T-cell (primary cell): ENCODE data around the gene CAVIN2. TPM values are rescaled to one million over a fixed set of nuclear protein-coding genes. Genes with fewer than 3 reads are reported as not detected.
"Not testable (repeated sequence)": the region's sequence is repeated elsewhere in the genome, so short reads cannot be mapped to it uniquely, and the experiment has no call there.

Source experiments
- ATAC-seq, 4 experiments: fragments of 200-7000 bp in 3 of 4; fragments of 150-1000 bp in 1 of 4; cut with Tn5 transposase; replicated peaks in 1 of 4; 1 replicate in 3 of 4; 2 replicates in 1 of 4; pipeline ENCODE4 v1.10.0; 2021; ENCODE audit warnings: moderate library complexity in 3 of 4, mild to moderate bottlenecking in 2 of 4, moderate number of reproducible peaks in 1 of 4
- CTCF ChIA-PET, 2 donors: fragments of 300-600 bp; sonication (Branson Sonifier 250); formaldehyde crosslinking; loops; one replicate each; lab custom pipeline; 2022; ENCODE audit warnings: antibody characterized with exemption in 2 of 2; lab: Charles Lee
- POLR2A ChIA-PET, 2 donors: fragments of 300-600 bp; sonication (Branson Sonifier 250); formaldehyde crosslinking; loops; one replicate each; lab custom pipeline; 2022; ENCODE audit warnings: antibody characterized with exemption in 2 of 2; lab: Charles Lee
- DNase-seq, 35 experiments: peaks; one replicate each; pipeline versions ENCODE4 v3.0.0 to v3.0.0-alpha.2; 2013 to 2023
- H3K27ac ChIP-seq: one replicate; pipeline ENCODE4 v1.5.1; 2013; ENCODE audit warnings: low read length
- H3K27me3 ChIP-seq, 2 experiments: replicated peaks in 1 of 2; 1 replicate in 1 of 2; 2 replicates in 1 of 2; pipeline versions ENCODE4 v1.6.1 to v1.7.0; 2013; ENCODE audit warnings: low read length in 1 of 2, mixed read lengths in 1 of 2; ENCODE audit not compliant: control insufficient read depth in 2 of 2, insufficient read depth in 2 of 2; ENCODE audit errors: extremely low read depth in 1 of 2
- H3K36me3 ChIP-seq, 2 donors: 1 replicate in 1 of 2; 2 replicates in 1 of 2; pipeline versions ENCODE4 v1.6.1 to v1.7.0; 2013; ENCODE audit warnings: low read length in 1 of 2; ENCODE audit not compliant: control insufficient read depth in 2 of 2, insufficient read depth in 1 of 2; ENCODE audit errors: extremely low read depth in 1 of 2
- H3K4me1 ChIP-seq, 2 experiments: 1 replicate in 1 of 2; 2 replicates in 1 of 2; pipeline versions ENCODE4 v1.6.1 to v1.7.0; 2013; ENCODE audit warnings: low read length in 2 of 2, mixed read lengths in 1 of 2; ENCODE audit not compliant: insufficient read depth in 2 of 2, control insufficient read depth in 1 of 2; ENCODE audit errors: extremely low read depth in 1 of 2
- H3K4me3 ChIP-seq, 2 donors: 1 replicate in 1 of 2; 2 replicates in 1 of 2; pipeline versions ENCODE4 v1.5.1 to v1.7.0; 2013; ENCODE audit warnings: mild to moderate bottlenecking in 2 of 2, low read length in 1 of 2, moderate library complexity in 1 of 2; ENCODE audit not compliant: control insufficient read depth in 1 of 2; ENCODE audit errors: extremely low read depth in 1 of 2
- H3K9me3 ChIP-seq: 2 replicates; pipeline ENCODE4 v1.7.0; 2013
- H3K27ac Mint-ChIP-seq, 2 donors: one replicate each; pipeline ENCODE4 v1.8.0; 2020 to 2021; ENCODE audit warnings: mild to moderate bottlenecking in 2 of 2, mixed read lengths in 2 of 2
- H3K27me3 Mint-ChIP-seq, 2 donors: one replicate each; pipeline ENCODE4 v1.8.0; 2021 to 2022; ENCODE audit warnings: mixed read lengths in 2 of 2
- H3K36me3 Mint-ChIP-seq: one replicate; pipeline ENCODE4 v1.8.0; 2021; ENCODE audit warnings: mixed read lengths
- H3K4me1 Mint-ChIP-seq, 3 donors: one replicate each; pipeline ENCODE4 v1.8.0; 2020 to 2022; ENCODE audit warnings: mixed read lengths in 3 of 3, mild to moderate bottlenecking in 1 of 3
- H3K4me3 Mint-ChIP-seq, 3 donors: one replicate each; pipeline ENCODE4 v1.8.0; 2020 to 2022; ENCODE audit warnings: mild to moderate bottlenecking in 3 of 3, mixed read lengths in 3 of 3, moderate library complexity in 3 of 3
- H3K9me3 Mint-ChIP-seq, 3 donors: one replicate each; pipeline ENCODE4 v1.8.0; 2020 to 2022; ENCODE audit warnings: mixed read lengths in 3 of 3
- WGBS: methylation state at CpG from one replicate; pipeline ENCODE4 v1.1.5; 2013; ENCODE audit warnings: missing lambda C conversion rate; ENCODE audit not compliant: insufficient coverage; 5-methylcytosine and 5-hydroxymethylcytosine counted together
- total RNA-seq, 35 experiments: library from RNA in 6 of 35; stranded (reverse) in 6 of 35; fragments of 120-200 nt in 1 of 35; gene quantifications; one replicate each; pipeline versions ENCODE4 v1.2.1 to v1.2.4 and lab custom pipeline; 2013 to 2026

Gene CAVIN2
- total RNA-seq, 5 donors from 2014 or later (not counting 1 experiment from before 2014, with no cell fraction given) = 0.26 to 2.7 (median 0.40) TPM

DNA sequence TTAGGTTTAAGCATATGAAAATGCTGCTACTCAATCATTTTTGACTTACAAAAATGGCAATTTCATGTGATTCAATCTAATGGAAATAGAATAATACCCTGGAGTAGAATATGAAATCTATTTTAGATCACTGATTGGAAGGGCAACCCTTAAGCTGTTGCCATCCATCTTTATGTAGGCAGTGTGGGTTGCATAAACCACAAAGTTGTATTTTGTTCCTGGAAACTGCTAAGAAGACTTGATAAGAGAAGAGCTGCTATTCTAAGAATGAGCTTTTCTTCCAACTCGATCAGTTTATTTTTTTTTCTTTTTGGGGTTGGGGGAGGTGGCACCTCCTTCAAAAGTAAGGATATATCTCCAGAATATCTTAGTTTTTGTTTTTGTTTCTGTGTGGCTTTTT is 60.2 kb downstream of the CAVIN2 start:
- no peak overlapping the region for H3K4me3 ChIP-seq
- peaks cover 5 to 12% (median 9%) of the 10 kb centered on the region in 3 donors for H3K4me1 Mint-ChIP-seq
- no peak for DNase-seq
- no peaks in the 10 kb centered on the region for H3K9me3 Mint-ChIP-seq
- no peaks in the 10 kb centered on the region for H3K36me3 Mint-ChIP-seq
- POLR2A ChIA-PET = interaction anchor here (0.7 kb wide), 2 partner anchors 171 to 1825 kb away, joined by 3 to 6 read pairs; no protein-coding TSS in a partner anchor
- H3K4me1 ChIP-seq = peaks cover 0 to 2% of the 10 kb centered on the region in 2 experiments
- no peaks in the 10 kb centered on the region for H3K27me3 ChIP-seq
- CTCF ChIA-PET = interaction anchor here in 1 of 2 donors (0.6 kb wide), 1 partner anchor 225 kb away, joined by 3 read pairs; no protein-coding TSS in a partner anchor
- no CpG with 5 or more reads among the region's 1 CpG for WGBS
- H3K27ac ChIP-seq = no peak overlapping the region
- no peak overlapping the region for H3K27ac Mint-ChIP-seq
- H3K9me3 ChIP-seq = no peaks in the 10 kb centered on the region
- H3K27me3 Mint-ChIP-seq = peaks cover 12% of the 10 kb centered on the region in 2 donors
- no peaks in the 10 kb centered on the region for H3K36me3 ChIP-seq
- H3K4me3 Mint-ChIP-seq = no peak overlapping the region
- ATAC-seq = no peak

DNA sequence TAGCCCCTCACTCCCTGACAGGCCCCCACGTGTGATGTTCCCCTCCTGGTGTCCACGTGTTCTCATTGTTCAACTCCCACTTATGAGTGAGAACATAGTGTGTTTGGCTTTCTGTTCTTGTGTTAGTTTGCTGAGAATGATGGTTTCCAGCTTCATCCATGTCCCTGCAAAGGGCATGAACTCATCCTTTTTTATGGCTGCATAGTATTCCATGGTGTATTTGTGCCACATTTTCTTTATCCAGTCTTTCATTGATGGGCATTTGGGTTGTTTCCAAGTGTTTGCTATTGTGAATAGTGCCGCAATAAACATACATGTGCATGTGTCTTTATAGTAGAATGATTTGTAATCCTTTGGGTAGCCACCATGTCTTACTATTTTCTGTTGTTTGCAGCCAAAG is 61.2 kb downstream of the CAVIN2 start:
- H3K27ac ChIP-seq, H3K4me3 ChIP-seq, POLR2A ChIA-PET, H3K9me3 ChIP-seq, H3K36me3 Mint-ChIP-seq, H3K27me3 ChIP-seq, H3K27ac Mint-ChIP-seq, H3K9me3 Mint-ChIP-seq, H3K36me3 ChIP-seq, H3K4me1 ChIP-seq, DNase-seq, H3K4me3 Mint-ChIP-seq, ATAC-seq, CTCF ChIA-PET: not testable (repeated sequence)
- H3K27me3 Mint-ChIP-seq = peaks cover 11 to 12% of the 10 kb centered on the region in 2 donors
- H3K4me1 Mint-ChIP-seq = peaks cover 5 to 12% (median 9%) of the 10 kb centered on the region in 3 donors
- no CpG with 5 or more reads among the region's 3 CpGs for WGBS

Other genes with a start within 250 kb of the CAVIN2 start
- 10 to 100 TPM; 39.0 to 67.6 (median 51.3) TPM for gene NABP1, start 169.0 kb downstream of the CAVIN2 start, total RNA-seq